Esophagus muscularis mucosa (tissue), 4 donors: ENCODE measurements around the gene DEFB125. TPM values are rescaled to one million over a fixed set of nuclear protein-coding genes. Genes with fewer than 3 reads are reported as not detected.

Source experiments
- DNase-seq: peaks from one replicate; pipeline ENCODE4 v3.0.0-alpha.2; 2017; ENCODE audit errors: extremely low spot score
- H3K27ac ChIP-seq, 4 donors: fragments of 200-600 bp; sonication (generic); replicated peaks in 1 of 4; 1 replicate in 3 of 4; 2 replicates in 1 of 4; pipeline ENCODE4 v1.5.1; 2016 to 2019; ENCODE audit warnings: mild to moderate bottlenecking in 1 of 4
- H3K27me3 ChIP-seq, 4 donors: fragments of 200-600 bp; sonication (generic); one replicate each; pipeline versions ENCODE4 v1.5.1 to v1.6.0; 2016 to 2019
- H3K36me3 ChIP-seq, 4 donors: fragments of 200-600 bp; sonication (generic); one replicate each; pipeline ENCODE4 v1.5.1; 2016 to 2019
- H3K4me1 ChIP-seq, 4 donors: fragments of 200-600 bp; sonication (generic); one replicate each; pipeline ENCODE4 v1.5.1; 2016 to 2019
- H3K4me3 ChIP-seq, 4 donors: fragments of 200-600 bp; sonication (generic); 1 replicate in 2 of 4; 2 replicates in 2 of 4; pipeline ENCODE4 v1.5.1; 2016 to 2019; ENCODE audit warnings: mild to moderate bottlenecking in 4 of 4, moderate library complexity in 1 of 4
- H3K9me3 ChIP-seq, 4 donors: fragments of 200-600 bp; sonication (generic); 1 replicate in 3 of 4; 2 replicates in 1 of 4; pipeline ENCODE4 v1.5.1; 2016 to 2019
- EP300 ChIP-seq: sonication (generic); formaldehyde crosslinking; IDR thresholded peaks from one replicate; pipeline ENCODE4 v1.6.1; 2017; ENCODE audit warnings: antibody characterized with exemption
- POLR2A ChIP-seq: fragments of 450-650 bp; IDR thresholded peaks from one replicate; pipeline ENCODE4 v1.6.1; 2017; ENCODE audit warnings: antibody characterized with exemption, moderate library complexity, mild to moderate bottlenecking, low read depth
- POLR2AphosphoS5 ChIP-seq, 2 donors: sonication (generic); formaldehyde crosslinking; IDR thresholded peaks; one replicate each; pipeline ENCODE4 v1.6.1; 2017; ENCODE audit warnings: antibody characterized with exemption in 2 of 2
- WGBS: methylation state at CpG from one replicate; pipeline ENCODE4 v1.1.5; 2018; 5-methylcytosine and 5-hydroxymethylcytosine counted together
- intact Hi-C: fragments of 100-400 bp; cut with DNase I; formaldehyde crosslinking; loops from one replicate; pipeline ENCODE4 v1.15.1; 2023
- total RNA-seq, 4 donors: library from RNA; depleted of rRNA; stranded (reverse); fragments of >200 nt; gene quantifications; one replicate each; pipeline versions ENCODE4 v1.1.0 to v1.2.1, GENCODE V29; 2016
- TF ChIP-seq, protein P1 (sequence below), 3 experiments: fragments of 200-600 bp in 2 of 3; fragments of 450-650 bp in 1 of 3; sonication (generic) in 2 of 3; IDR thresholded peaks; one replicate each; pipeline ENCODE4 v1.5.1; 2017 to 2019; ENCODE audit warnings: antibody characterized with exemption in 3 of 3, mild to moderate bottlenecking in 2 of 3, moderate library complexity in 1 of 3

The DEFB125 gene, protein sequence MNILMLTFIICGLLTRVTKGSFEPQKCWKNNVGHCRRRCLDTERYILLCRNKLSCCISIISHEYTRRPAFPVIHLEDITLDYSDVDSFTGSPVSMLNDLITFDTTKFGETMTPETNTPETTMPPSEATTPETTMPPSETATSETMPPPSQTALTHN
- total RNA-seq = not detected

DNA sequence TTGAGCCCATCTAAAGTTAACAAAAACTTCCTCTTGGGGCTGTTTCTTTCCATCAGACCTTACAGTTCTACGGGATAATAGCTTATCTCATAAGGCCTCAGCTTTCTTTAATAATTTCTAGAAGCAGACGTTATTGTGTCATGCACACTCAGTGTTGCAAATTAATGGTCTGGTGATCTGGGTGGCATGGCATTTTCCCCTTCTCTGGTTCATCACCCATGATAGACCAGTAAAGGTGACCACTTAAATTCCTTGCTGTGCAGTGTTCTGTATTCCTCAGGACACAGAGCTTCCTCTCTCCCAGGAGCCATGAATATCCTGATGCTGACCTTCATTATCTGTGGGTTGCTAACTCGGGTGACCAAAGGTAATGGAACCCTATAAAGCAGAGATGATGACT lies at the start of gene DEFB125:
Gene DEFB125 (plus strand): TSS at position 272 of the 400 bp plus-strand sequence. CDS start 38 bp downstream, at position 310.
- 76% methylated on average over 2 of the region's 3 CpGs for WGBS

DNA sequence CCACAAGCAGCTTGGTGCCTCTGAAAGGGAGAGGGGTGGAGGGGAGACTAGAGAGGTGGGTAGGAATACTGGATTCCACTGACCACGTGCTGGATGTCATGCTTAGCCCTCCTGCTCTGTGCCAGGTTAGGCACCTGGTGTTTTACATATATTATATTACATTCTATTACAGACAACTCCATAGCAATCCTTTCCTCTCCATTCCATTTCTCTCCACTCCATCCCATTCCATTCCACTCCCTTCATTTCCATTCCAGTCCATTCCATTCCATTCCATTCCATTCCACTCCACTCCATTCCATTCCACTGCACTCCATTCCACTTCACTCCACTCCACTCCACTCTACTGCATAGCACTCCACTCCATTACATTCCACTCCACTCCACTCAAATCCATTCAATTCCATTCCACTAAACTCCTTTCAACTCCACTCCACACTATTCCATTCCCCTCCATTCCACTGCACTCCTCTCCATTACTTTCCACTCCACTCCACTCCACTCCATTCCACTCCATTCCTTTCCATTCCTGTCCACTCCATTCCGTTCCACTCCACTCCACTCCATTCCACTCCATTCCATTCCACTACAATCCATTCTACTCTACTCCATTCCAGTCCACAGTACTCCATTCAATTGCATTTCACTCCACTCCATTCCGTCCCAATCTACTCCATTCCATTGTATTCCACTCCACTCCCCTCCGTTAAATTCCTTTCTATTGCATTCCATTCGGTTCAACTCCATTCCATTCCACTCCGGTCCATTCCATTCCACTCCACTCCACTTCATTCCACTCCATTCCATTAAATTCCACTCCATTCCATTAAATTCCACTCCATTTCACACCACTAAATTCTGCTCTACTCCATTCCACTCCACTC lies 27.2 kb upstream of the DEFB125 start:
- Histone ChIP-seq H3K36me3 (no peaks in the 10 kb centered on the region), H3K27me3 (peaks cover 0 to 36% (median 0%) of the 10 kb centered on the region in 4 donors), H3K9me3 (no peaks in the 10 kb centered on the region), H3K4me1 (no peaks in the 10 kb centered on the region), H3K27ac (no peak overlapping the region), H3K4me3 (no peak overlapping the region)
- TF ChIP-seq, protein P1, sequence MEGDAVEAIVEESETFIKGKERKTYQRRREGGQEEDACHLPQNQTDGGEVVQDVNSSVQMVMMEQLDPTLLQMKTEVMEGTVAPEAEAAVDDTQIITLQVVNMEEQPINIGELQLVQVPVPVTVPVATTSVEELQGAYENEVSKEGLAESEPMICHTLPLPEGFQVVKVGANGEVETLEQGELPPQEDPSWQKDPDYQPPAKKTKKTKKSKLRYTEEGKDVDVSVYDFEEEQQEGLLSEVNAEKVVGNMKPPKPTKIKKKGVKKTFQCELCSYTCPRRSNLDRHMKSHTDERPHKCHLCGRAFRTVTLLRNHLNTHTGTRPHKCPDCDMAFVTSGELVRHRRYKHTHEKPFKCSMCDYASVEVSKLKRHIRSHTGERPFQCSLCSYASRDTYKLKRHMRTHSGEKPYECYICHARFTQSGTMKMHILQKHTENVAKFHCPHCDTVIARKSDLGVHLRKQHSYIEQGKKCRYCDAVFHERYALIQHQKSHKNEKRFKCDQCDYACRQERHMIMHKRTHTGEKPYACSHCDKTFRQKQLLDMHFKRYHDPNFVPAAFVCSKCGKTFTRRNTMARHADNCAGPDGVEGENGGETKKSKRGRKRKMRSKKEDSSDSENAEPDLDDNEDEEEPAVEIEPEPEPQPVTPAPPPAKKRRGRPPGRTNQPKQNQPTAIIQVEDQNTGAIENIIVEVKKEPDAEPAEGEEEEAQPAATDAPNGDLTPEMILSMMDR (IDR thresholded peaks at IDR 0.05) = no peak
- TF ChIP-seq POLR2A (no peak), EP300 (no peak), POLR2AphosphoS5 (IDR thresholded peaks at IDR 0.05) (no peak)
- DNase-seq = no peak
- intact Hi-C loops = no loop called here
- WGBS = 57% methylated on average over 6 of the region's 6 CpGs

More for the DNA sequence above, at the start of gene DEFB125:
- no peak for TF ChIP-seq POLR2A
- no peak for TF ChIP-seq EP300
- no peak for TF ChIP-seq POLR2AphosphoS5 (IDR thresholded peaks at IDR 0.05)
- TF ChIP-seq, protein P1 (IDR thresholded peaks at IDR 0.05) = no peak
- H3K4me1 ChIP-seq = no peaks in the 10 kb centered on the region
- H3K27ac ChIP-seq = no peak within 1 kb of the TSS
- peaks cover 0 to 36% (median 3%) of the 10 kb centered on the region in 4 donors for H3K27me3 ChIP-seq
- H3K36me3 ChIP-seq = no peaks in the 10 kb centered on the region
- peaks cover 0 to 9% (median 3%) of the 10 kb centered on the region in 4 donors for H3K9me3 ChIP-seq
- no peak for DNase-seq
- H3K4me3 ChIP-seq = no peak within 1 kb of the TSS
- intact Hi-C loops = no loop called here

DNA sequence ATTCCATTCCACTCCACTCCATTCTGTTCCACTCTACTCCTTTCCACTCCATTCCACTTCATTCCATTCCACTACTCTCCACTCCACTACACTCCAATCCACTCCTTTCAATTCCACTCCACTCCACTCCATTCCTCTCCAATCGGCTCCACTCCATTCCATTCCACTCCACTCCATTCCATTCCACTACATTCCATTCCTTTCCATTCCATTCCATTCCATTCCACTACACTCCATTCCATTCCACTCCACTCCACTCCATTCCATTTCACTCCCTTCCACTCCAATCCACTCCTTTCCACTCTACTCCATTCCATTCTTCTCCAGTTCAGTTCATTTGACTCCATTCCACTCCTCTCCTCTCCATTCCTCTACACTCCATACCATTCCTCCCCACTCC lies 26.2 kb upstream of the DEFB125 start:
- Histone ChIP-seq H3K36me3 (no peaks in the 10 kb centered on the region), H3K27ac (no peak overlapping the region), H3K9me3 (no peaks in the 10 kb centered on the region), H3K27me3 (peaks cover 0 to 46% (median 0%) of the 10 kb centered on the region in 4 donors), H3K4me3 (no peak overlapping the region), H3K4me1 (no peaks in the 10 kb centered on the region)
- TF ChIP-seq POLR2AphosphoS5 (IDR thresholded peaks at IDR 0.05) (no peak), EP300 (no peak), POLR2A (no peak)
- TF ChIP-seq, protein P1 (IDR thresholded peaks at IDR 0.05) = no peak
- no peak for DNase-seq
- intact Hi-C loops = no loop called here
- 92% methylated on average over 1 of the region's 1 CpG for WGBS

DNA sequence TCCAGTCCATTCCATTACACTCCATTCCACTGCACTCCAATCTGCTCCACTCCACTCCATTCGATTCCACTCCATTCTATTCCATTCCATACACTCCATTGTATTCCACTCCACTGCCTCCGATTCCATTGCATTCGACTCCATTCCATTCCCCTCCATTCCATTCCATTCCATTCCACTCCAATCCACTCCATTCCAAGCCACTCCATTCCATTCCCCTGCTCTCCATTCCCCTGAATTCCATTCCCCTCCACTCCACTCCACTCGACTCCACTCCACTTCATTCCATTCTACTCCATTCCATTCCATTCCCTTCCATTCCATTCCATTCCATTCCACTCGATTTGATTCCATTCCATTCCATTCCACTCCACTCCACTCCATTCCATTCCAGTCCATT lies 25.7 kb upstream of the DEFB125 start:
- Histone ChIP-seq H3K27ac (no peak overlapping the region), H3K4me3 (no peak overlapping the region), H3K9me3 (no peaks in the 10 kb centered on the region), H3K4me1 (no peaks in the 10 kb centered on the region), H3K27me3 (peaks cover 0 to 51% (median 0%) of the 10 kb centered on the region in 4 donors), H3K36me3 (no peaks in the 10 kb centered on the region)
- intact Hi-C loops = no loop called here
- no peak for DNase-seq
- TF ChIP-seq, protein P1 (IDR thresholded peaks at IDR 0.05) = no peak
- no peak for TF ChIP-seq EP300
- TF ChIP-seq POLR2A = no peak
- TF ChIP-seq POLR2AphosphoS5 (IDR thresholded peaks at IDR 0.05) = no peak
- 74% methylated on average over 5 of the region's 5 CpGs for WGBS
